ENCODE results near the gene UBAP1.

The UBAP1 gene

GRCh38 chr9:34206561-34206960 is 27.7 kb downstream of the UBAP1 start:
- H3K36me3 ChIP-seq (ENCODE audit: control insufficient read depth in 2 of 2, insufficient read depth in 1 of 2, low read length in 2 of 2), result no peaks in the 10 kb centered on the region
- TF ChIP-seq ZSCAN18 (tag by site-specific recombination; IDR thresholded peaks at IDR 0.05) (no peak), ZNF292 (tag by site-specific recombination; IDR thresholded peaks at IDR 0.05; ENCODE audit: borderline replicate concordance, low read depth) (no peak), ZNF513 (tag by site-specific recombination; IDR thresholded peaks at IDR 0.05) (no peak), ZNF175 (tag by site-specific recombination; IDR thresholded peaks at IDR 0.05) (no peak), INSM2 (tag by site-specific recombination; IDR thresholded peaks at IDR 0.05) (no peak), KLF7 (tag by site-specific recombination; IDR thresholded peaks at IDR 0.05; ENCODE audit: borderline replicate concordance) (no peak), ZNF394 (tag by site-specific recombination; IDR thresholded peaks at IDR 0.05; ENCODE audit: borderline replicate concordance) (no peak), ZNF560 (tag by site-specific recombination; IDR thresholded peaks at IDR 0.05; ENCODE audit: borderline replicate concordance) (no peak), OSR2 (tag by site-specific recombination; IDR thresholded peaks at IDR 0.05) (no peak), ZBTB8A (tag by site-specific recombination; IDR thresholded peaks at IDR 0.05) (no peak), KLF17 (tag by site-specific recombination; IDR thresholded peaks at IDR 0.05) (no peak), ZNF362 (tag by site-specific recombination; IDR thresholded peaks at IDR 0.05) (no peak), ZNF600 (tag by site-specific recombination; IDR thresholded peaks at IDR 0.05) (no peak), ZNF544 (tag by site-specific recombination; IDR thresholded peaks at IDR 0.05) (no peak), ZNF624 (tag by site-specific recombination; IDR thresholded peaks at IDR 0.05) (no peak), ZNF335 (tag by site-specific recombination; conservative IDR thresholded peaks at IDR 0.05) (no peak), ZNF391 (tag by site-specific recombination; IDR thresholded peaks at IDR 0.05; ENCODE audit: borderline replicate concordance, low read depth) (no peak)
- TF ChIP-seq, protein P1, sequence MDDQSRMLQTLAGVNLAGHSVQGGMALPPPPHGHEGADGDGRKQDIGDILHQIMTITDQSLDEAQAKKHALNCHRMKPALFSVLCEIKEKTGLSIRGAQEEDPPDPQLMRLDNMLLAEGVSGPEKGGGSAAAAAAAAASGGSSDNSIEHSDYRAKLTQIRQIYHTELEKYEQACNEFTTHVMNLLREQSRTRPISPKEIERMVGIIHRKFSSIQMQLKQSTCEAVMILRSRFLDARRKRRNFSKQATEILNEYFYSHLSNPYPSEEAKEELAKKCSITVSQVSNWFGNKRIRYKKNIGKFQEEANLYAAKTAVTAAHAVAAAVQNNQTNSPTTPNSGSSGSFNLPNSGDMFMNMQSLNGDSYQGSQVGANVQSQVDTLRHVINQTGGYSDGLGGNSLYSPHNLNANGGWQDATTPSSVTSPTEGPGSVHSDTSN (CRISPR knock-in tag; IDR thresholded peaks at IDR 0.05), result no peak
- POLR2A ChIA-PET, result no interaction called here
- H3K27ac ChIP-seq (ENCODE audit: extremely low read depth, low read depth, low read length), result no peak overlapping the region
- CTCF ChIA-PET, result interaction anchor here (0.6 to 0.9 kb wide), 2 partner anchors 47 to 1211 kb away, joined by 3 read pairs; no protein-coding TSS in a partner anchor
- peaks cover 2% of the 10 kb centered on the region; the same call in 1 of the 2 replicates for H3K4me1 ChIP-seq (ENCODE audit: control insufficient read depth, insufficient read depth, low read length)
- no peak overlapping the region for H3K4me3 ChIP-seq (ENCODE audit: low read depth, low read length)
- H3K9me3 ChIP-seq (ENCODE audit: control insufficient read depth, insufficient read depth, low read depth, low read length), result no peaks in the 10 kb centered on the region

All from HEK293 (cell line).